Naive B cell (primary cell): Measurements from ENCODE around the gene LIN7A. TPM values are rescaled to one million over a fixed set of nuclear protein-coding genes. Genes with fewer than 3 reads are reported as not detected.
"Not testable (repeated sequence)": the region's sequence is repeated elsewhere in the genome, so short reads cannot be mapped to it uniquely, and the experiment has no call there.

Source experiments
- ATAC-seq, 2 donors: fragments of 150-1000 bp; cut with Tn5 transposase; 2 replicates each; pipeline ENCODE4 v1.10.0; 2021; ENCODE audit warnings: low read depth in 2 of 2, mild to moderate bottlenecking in 2 of 2, moderate library complexity in 2 of 2
- DNase-seq: peaks from one replicate; pipeline ENCODE4 v3.0.0; 2022
- H3K27ac Mint-ChIP-seq, 6 donors: one replicate each; pipeline ENCODE4 v1.8.0; 2020 to 2022; ENCODE audit warnings: mild to moderate bottlenecking in 6 of 6, mixed read lengths in 6 of 6, moderate library complexity in 5 of 6, inconsistent platforms in 2 of 6
- H3K27me3 Mint-ChIP-seq, 3 donors: one replicate each; pipeline ENCODE4 v1.8.0; 2021 to 2022; ENCODE audit warnings: mixed read lengths in 3 of 3, mild to moderate bottlenecking in 1 of 3
- H3K36me3 Mint-ChIP-seq, 2 donors: one replicate each; pipeline ENCODE4 v1.8.0; 2020 to 2022; ENCODE audit warnings: mixed read lengths in 2 of 2, inconsistent platforms in 1 of 2, mild to moderate bottlenecking in 1 of 2
- H3K4me1 Mint-ChIP-seq, 3 donors: one replicate each; pipeline ENCODE4 v1.8.0; 2020 to 2022; ENCODE audit warnings: mixed read lengths in 3 of 3, inconsistent platforms in 1 of 3, mild to moderate bottlenecking in 1 of 3, moderate library complexity in 1 of 3
- H3K4me3 Mint-ChIP-seq, 8 donors: one replicate each; pipeline ENCODE4 v1.8.0; 2020 to 2022; ENCODE audit warnings: mild to moderate bottlenecking in 8 of 8, mixed read lengths in 8 of 8, moderate library complexity in 8 of 8, inconsistent platforms in 2 of 8
- H3K9me3 Mint-ChIP-seq, 7 donors: one replicate each; pipeline ENCODE4 v1.8.0; 2020 to 2022; ENCODE audit warnings: mixed read lengths in 7 of 7, mild to moderate bottlenecking in 5 of 7, inconsistent platforms in 2 of 7, moderate library complexity in 1 of 7
- polyA plus RNA-seq, 6 donors: library from polyadenylated mRNA; unstranded; fragments of 300-500 nt; fragmentation: Illumina TruSeq; gene quantifications; one replicate each; pipeline ENCODE4 v1.2.3, GENCODE V29; 2021; ENCODE audit warnings: low read depth in 6 of 6

LIN7A gene
- polyA plus RNA-seq, 6 donors from 2014 or later = 2.2 TPM; not detected in 5

- DNase-seq (no peak), ATAC-seq (no peak)
- Mint-ChIP-seq H3K36me3 (no peaks in the 10 kb centered on the region), H3K9me3 (peaks cover 2 to 17% (median 5%) of the 10 kb centered on the region in 7 donors), H3K4me1 (no peaks in the 10 kb centered on the region), H3K4me3 (no peak overlapping the region), H3K27ac (no peak overlapping the region), H3K27me3 (no peaks in the 10 kb centered on the region)
These were observed 35.0 kb downstream of the LIN7A start for GRCh38 chr12:80902711-80903110.

- no peaks in the 10 kb centered on the region for H3K36me3 Mint-ChIP-seq
- H3K4me1 Mint-ChIP-seq = no peaks in the 10 kb centered on the region
- H3K4me3 Mint-ChIP-seq = no peak overlapping the region
- no peak for DNase-seq
- no peak for ATAC-seq
- no peak overlapping the region for H3K27ac Mint-ChIP-seq
- no peaks in the 10 kb centered on the region for H3K27me3 Mint-ChIP-seq
- H3K9me3 Mint-ChIP-seq = peaks cover 2 to 17% (median 5%) of the 10 kb centered on the region in 7 donors
These were observed 36.1 kb downstream of the LIN7A start for GRCh38 chr12:80901661-80902060.

GRCh38 chr12:80895240-80895639 lies 42.5 kb downstream of the LIN7A start:
- no peak for ATAC-seq
- Mint-ChIP-seq H3K4me3 (no peak overlapping the region), H3K27me3 (no peaks in the 10 kb centered on the region), H3K27ac (no peak overlapping the region), H3K9me3 (peaks cover 2 to 12% (median 5%) of the 10 kb centered on the region in 7 donors), H3K36me3 (no peaks in the 10 kb centered on the region), H3K4me1 (no peaks in the 10 kb centered on the region)
- DNase-seq = no peak

GRCh38 chr12:80894179-80894578 lies 43.6 kb downstream of the LIN7A start:
- peaks cover 0 to 10% (median 6%) of the 10 kb centered on the region in 7 donors for H3K9me3 Mint-ChIP-seq
- H3K27ac Mint-ChIP-seq = no peak overlapping the region
- no peak overlapping the region for H3K4me3 Mint-ChIP-seq
- H3K36me3 Mint-ChIP-seq = no peaks in the 10 kb centered on the region
- DNase-seq (no peak), ATAC-seq (no peak)
- H3K4me1 Mint-ChIP-seq = no peaks in the 10 kb centered on the region
- H3K27me3 Mint-ChIP-seq = no peaks in the 10 kb centered on the region

GRCh38 chr12:80892597-80893445 lies 44.9 kb downstream of the LIN7A start:
- no peaks in the 10 kb centered on the region for H3K27me3 Mint-ChIP-seq
- H3K27ac Mint-ChIP-seq = no peak overlapping the region
- ATAC-seq (no peak), DNase-seq (no peak)
- H3K9me3 Mint-ChIP-seq = peaks cover 0 to 8% (median 3%) of the 10 kb centered on the region in 7 donors
- no peaks in the 10 kb centered on the region for H3K36me3 Mint-ChIP-seq
- no peak overlapping the region for H3K4me3 Mint-ChIP-seq
- H3K4me1 Mint-ChIP-seq = no peaks in the 10 kb centered on the region

GRCh38 chr12:80884651-80885050 lies 53.1 kb downstream of the LIN7A start:
- Mint-ChIP-seq H3K9me3 (peaks cover 0 to 5% (median 3%) of the 10 kb centered on the region in 7 donors), H3K27ac (no peak overlapping the region), H3K36me3 (no peaks in the 10 kb centered on the region), H3K4me1 (no peaks in the 10 kb centered on the region), H3K4me3 (no peak overlapping the region), H3K27me3 (no peaks in the 10 kb centered on the region)
- no peak for DNase-seq
- ATAC-seq = no peak

- Mint-ChIP-seq H3K9me3 (peaks cover 4 to 24% (median 5%) of the 10 kb centered on the region in 7 donors), H3K4me1 (no peaks in the 10 kb centered on the region), H3K27ac (no peak overlapping the region), H3K27me3 (no peaks in the 10 kb centered on the region), H3K4me3 (no peak overlapping the region), H3K36me3 (no peaks in the 10 kb centered on the region)
- DNase-seq (no peak), ATAC-seq (no peak)
These were observed 56.6 kb downstream of the LIN7A start for GRCh38 chr12:80881106-80881505.

GRCh38 chr12:80878452-80878851 lies 59.3 kb downstream of the LIN7A start:
- H3K4me3 Mint-ChIP-seq, H3K27ac Mint-ChIP-seq, ATAC-seq, H3K27me3 Mint-ChIP-seq, H3K4me1 Mint-ChIP-seq, H3K36me3 Mint-ChIP-seq, DNase-seq: not testable (repeated sequence)
- H3K9me3 Mint-ChIP-seq = peaks cover 4 to 24% (median 7%) of the 10 kb centered on the region in 7 donors

GRCh38 chr12:80877721-80878265 lies 59.9 kb downstream of the LIN7A start:
- H3K27me3 Mint-ChIP-seq = no peaks in the 10 kb centered on the region
- no peak for ATAC-seq
- H3K9me3 Mint-ChIP-seq = peaks cover 4 to 24% (median 5%) of the 10 kb centered on the region in 7 donors

GRCh38 chr12:80872053-80872452 lies 65.7 kb downstream of the LIN7A start:
- Mint-ChIP-seq H3K4me3 (no peak overlapping the region), H3K9me3 (peaks cover 0 to 7% (median 0%) of the 10 kb centered on the region in 7 donors), H3K27ac (no peak overlapping the region), H3K27me3 (no peaks in the 10 kb centered on the region), H3K4me1 (no peaks in the 10 kb centered on the region), H3K36me3 (no peaks in the 10 kb centered on the region)
- DNase-seq (no peak), ATAC-seq (no peak)

More at GRCh38 chr12:80877721-80878265, 59.9 kb downstream of the LIN7A start:
- Mint-ChIP-seq H3K4me1 (no peaks in the 10 kb centered on the region), H3K27ac (no peak overlapping the region), H3K4me3 (no peak overlapping the region), H3K36me3 (no peaks in the 10 kb centered on the region)
- no peak for DNase-seq

GRCh38 chr12:80869264-80869663 lies 68.5 kb downstream of the LIN7A start:
- Mint-ChIP-seq H3K4me1 (no peaks in the 10 kb centered on the region), H3K9me3 (peaks cover 0 to 3% (median 0%) of the 10 kb centered on the region in 7 donors), H3K4me3 (no peak overlapping the region), H3K27ac (no peak overlapping the region), H3K27me3 (no peaks in the 10 kb centered on the region), H3K36me3 (no peaks in the 10 kb centered on the region)
- DNase-seq (no peak), ATAC-seq (no peak)

GRCh38 chr12:80868576-80868975 lies 69.2 kb downstream of the LIN7A start:
- ATAC-seq = no peak
- H3K4me1 Mint-ChIP-seq = no peaks in the 10 kb centered on the region

GRCh38 chr12:80867941-80868340 lies 69.8 kb downstream of the LIN7A start:
- peaks cover 0 to 3% (median 0%) of the 10 kb centered on the region in 7 donors for H3K9me3 Mint-ChIP-seq
- H3K36me3 Mint-ChIP-seq = no peaks in the 10 kb centered on the region
- H3K4me1 Mint-ChIP-seq = no peaks in the 10 kb centered on the region
- H3K4me3 Mint-ChIP-seq = no peak overlapping the region
- H3K27ac Mint-ChIP-seq = no peak overlapping the region
- H3K27me3 Mint-ChIP-seq = no peaks in the 10 kb centered on the region
- no peak for DNase-seq
- no peak for ATAC-seq

More at GRCh38 chr12:80868576-80868975, 69.2 kb downstream of the LIN7A start:
- Mint-ChIP-seq H3K4me3 (no peak overlapping the region), H3K9me3 (peaks cover 0 to 3% (median 0%) of the 10 kb centered on the region in 7 donors), H3K36me3 (no peaks in the 10 kb centered on the region), H3K27ac (no peak overlapping the region), H3K27me3 (no peaks in the 10 kb centered on the region)
- no peak for DNase-seq
